Measurements from ENCODE around the gene GNB1. TPM values are rescaled to one million over a fixed set of nuclear protein-coding genes. Genes with fewer than 3 reads are reported as not detected.

The GNB1 gene
- total and polyA plus RNA-seq, 2 of the 4 experiments (the other 2 are of a cell fraction) = 73.5 to 371 TPM

GRCh38 chr1:1869469-1869868 is 21.4 kb downstream of the GNB1 start:
- Histone ChIP-seq H3K23ac (ENCODE audit: low read depth, low read length) (no peak overlapping the region), H2BK120ac (ENCODE audit: low read depth, low read length) (no peak overlapping the region), H3K14ac (replicated peaks; ENCODE audit: low read depth, low read length) (no peak overlapping the region), H3K27ac (ENCODE audit: insufficient read depth, low read length) (no peak overlapping the region), H4K5ac (ENCODE audit: low read depth, low read length) (no peak overlapping the region), H3K18ac (ENCODE audit: low read depth, low read length) (no peak overlapping the region), H2BK15ac (ENCODE audit: low read depth, low read length) (no peak overlapping the region), H2AK5ac (ENCODE audit: low read depth, low read length) (no peak overlapping the region), H3K9me3 (ENCODE audit: control insufficient read depth, insufficient read depth, low read length) (no peaks in the 10 kb centered on the region), H3K4ac (ENCODE audit: low read depth, low read length) (no peak overlapping the region), H3K9me1 (ENCODE audit: insufficient read depth, low read length) (peaks cover 37% of the 10 kb centered on the region), H3K4me2 (ENCODE audit: low read depth, low read length) (no peak overlapping the region), H4K91ac (ENCODE audit: insufficient read depth, low read depth, low read length) (no peak overlapping the region), H3K56ac (ENCODE audit: extremely low read depth, insufficient read depth, low read length) (no peak overlapping the region), H4K20me1 (ENCODE audit: insufficient read depth, low read length) (peaks cover 99% of the 10 kb centered on the region), H3K4me3 (ENCODE audit: insufficient read depth, low read depth, low read length) (no peak overlapping the region), H3K27me3 (ENCODE audit: control insufficient read depth, insufficient read depth, low read length) (no peaks in the 10 kb centered on the region), H3K9ac (ENCODE audit: low read depth, low read length) (no peak overlapping the region), H2AK9ac (replicated peaks; ENCODE audit: low read depth, low read length, poor library complexity) (no peak overlapping the region), H3K4me1 (ENCODE audit: control insufficient read depth, insufficient read depth, low read length) (peaks cover 18% of the 10 kb centered on the region; the same call in 1 of the 2 replicates), H4K8ac (ENCODE audit: low read depth in 2 of 2, low read length in 2 of 2) (no peak overlapping the region), H2BK5ac (ENCODE audit: low read depth, low read length, poor library complexity, severe bottlenecking) (no peak overlapping the region), H2BK20ac (ENCODE audit: low read depth, low read length) (no peak overlapping the region), H3K79me1 (ENCODE audit: low read depth in 1 of 2, low read length in 2 of 2) (peaks cover 0 to 53% of the 10 kb centered on the region in 2 experiments; a peak in 2 of 4 replicates), H2AFZ (replicated peaks; ENCODE audit: low read length, poor library complexity) (no peak overlapping the region), H3K36me3 (ENCODE audit: control insufficient read depth, insufficient read depth, low read length) (peaks cover 12% of the 10 kb centered on the region)
- no TSS peak for BruUV-seq (replicated peaks)
- TF ChIP-seq RCOR1 (IDR thresholded peaks at IDR 0.05; ENCODE audit: insufficient replicate concordance, low read length) = no peak
- TF ChIP-seq NFE2L2 (IDR thresholded peaks at IDR 0.05; ENCODE audit: low read depth, low read length) = no peak
- no peak for TF ChIP-seq CHD1 (IDR thresholded peaks at IDR 0.05; ENCODE audit: low read depth, low read length)
- no peak for TF ChIP-seq CEBPB (IDR thresholded peaks at IDR 0.05; ENCODE audit: low read depth, low read length)
- no peak for TF ChIP-seq RFX5 (IDR thresholded peaks at IDR 0.05; ENCODE audit: low read depth, low read length)
- no peak for TF ChIP-seq MAFK (IDR thresholded peaks at IDR 0.05; ENCODE audit: low read depth, low read length)
- TF ChIP-seq, protein P1, sequence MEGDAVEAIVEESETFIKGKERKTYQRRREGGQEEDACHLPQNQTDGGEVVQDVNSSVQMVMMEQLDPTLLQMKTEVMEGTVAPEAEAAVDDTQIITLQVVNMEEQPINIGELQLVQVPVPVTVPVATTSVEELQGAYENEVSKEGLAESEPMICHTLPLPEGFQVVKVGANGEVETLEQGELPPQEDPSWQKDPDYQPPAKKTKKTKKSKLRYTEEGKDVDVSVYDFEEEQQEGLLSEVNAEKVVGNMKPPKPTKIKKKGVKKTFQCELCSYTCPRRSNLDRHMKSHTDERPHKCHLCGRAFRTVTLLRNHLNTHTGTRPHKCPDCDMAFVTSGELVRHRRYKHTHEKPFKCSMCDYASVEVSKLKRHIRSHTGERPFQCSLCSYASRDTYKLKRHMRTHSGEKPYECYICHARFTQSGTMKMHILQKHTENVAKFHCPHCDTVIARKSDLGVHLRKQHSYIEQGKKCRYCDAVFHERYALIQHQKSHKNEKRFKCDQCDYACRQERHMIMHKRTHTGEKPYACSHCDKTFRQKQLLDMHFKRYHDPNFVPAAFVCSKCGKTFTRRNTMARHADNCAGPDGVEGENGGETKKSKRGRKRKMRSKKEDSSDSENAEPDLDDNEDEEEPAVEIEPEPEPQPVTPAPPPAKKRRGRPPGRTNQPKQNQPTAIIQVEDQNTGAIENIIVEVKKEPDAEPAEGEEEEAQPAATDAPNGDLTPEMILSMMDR (conservative IDR thresholded peaks at IDR 0.05; ENCODE audit: low read depth, low read length) = no peak
- no peak for TF ChIP-seq USF2 (IDR thresholded peaks at IDR 0.05; ENCODE audit: low read depth, low read length)
- TF ChIP-seq MXI1 (IDR thresholded peaks at IDR 0.05; ENCODE audit: borderline replicate concordance, low read depth, low read length) = no peak
- no peak for TF ChIP-seq SMC3 (IDR thresholded peaks at IDR 0.05; ENCODE audit: low read depth, low read length)
- no peak for TF ChIP-seq ELK1 (IDR thresholded peaks at IDR 0.05; ENCODE audit: borderline replicate concordance, low read depth, low read length)
- no peak for TF ChIP-seq POLR2A (IDR thresholded peaks at IDR 0.05; ENCODE audit: low read depth, low read length)
- no peak for TF ChIP-seq RAD21 (IDR thresholded peaks at IDR 0.05; ENCODE audit: low read length)
- TF ChIP-seq MAZ (IDR thresholded peaks at IDR 0.05; ENCODE audit: borderline replicate concordance, low read depth, low read length) = no peak
- TF ChIP-seq FOS (IDR thresholded peaks at IDR 0.05; ENCODE audit: low read depth, low read length) = no peak
- TF ChIP-seq BHLHE40 (IDR thresholded peaks at IDR 0.05; ENCODE audit: low read depth, low read length) = no peak
- WGBS, 2 experiments (ENCODE audit: extremely low coverage in 2 of 2, insufficient read length in 1 of 2) = no CpG with 5 or more reads among the region's 4 CpGs
- no peak for DNase-seq
- ChIA-PET POLR2A (ENCODE audit: unreplicated experiment) (no interaction called here), CTCF (interaction anchor here (0.7 kb wide), 1 partner anchor 172 kb away, joined by 3 read pairs; no protein-coding TSS in a partner anchor)
- in situ Hi-C loops (cut with MboI; ENCODE audit: low sequenced_read_pairs) (no loop called here), intact Hi-C loops (cut with micrococcal nuclease) (loop anchor here (5.0 kb wide), 1 partner anchor 42 kb away; no protein-coding TSS in a partner anchor), dilution Hi-C loops (cut with HindIII; ENCODE audit: low sequenced_read_pairs, unreplicated experiment) (no loop called here)
- no peak for ATAC-seq (ENCODE audit: low read depth)

Data from IMR-90 (cell line).